Retina (tissue), 1 donor: Measurements from ENCODE around the gene PPP5C.
"Not testable (repeated sequence)": the region's sequence is repeated elsewhere in the genome, so short reads cannot be mapped to it uniquely, and the experiment has no call there.

Source experiments
- DNase-seq: peaks from one replicate; pipeline ENCODE4 v3.0.0-alpha.2; 2016

Gene PPP5C

GRCh38 chr19:46346821-46347571 lies at the start of gene PPP5C:
Gene PPP5C (plus strand): TSS chr19:46347087. CDS start chr19:46347097, 10 bp downstream.
- peak; percentile 98 for DNase-seq

GRCh38 chr19:46297700-46298478 lies 49.0 kb upstream of the PPP5C start:
- DNase-seq = no peak

- no peak for DNase-seq
Measured at GRCh38 chr19:46298479-46299003, 48.3 kb upstream of the PPP5C start.

- DNase-seq = peak; percentile 65
Measured at GRCh38 chr19:46299004-46299509, 47.8 kb upstream of the PPP5C start.

- no peak for DNase-seq
Measured at GRCh38 chr19:46299695-46300094, 47.2 kb upstream of the PPP5C start.

- DNase-seq = no peak
Measured at GRCh38 chr19:46303322-46303690, 43.6 kb upstream of the PPP5C start.

- peak; percentile 62 for DNase-seq
Measured at GRCh38 chr19:46303691-46304397, 43.0 kb upstream of the PPP5C start.

- no peak for DNase-seq
Measured at GRCh38 chr19:46306501-46306900, 40.4 kb upstream of the PPP5C start.

GRCh38 chr19:46308510-46308909 lies 38.4 kb upstream of the PPP5C start:
- DNase-seq = no peak

- DNase-seq = no peak
Measured at GRCh38 chr19:46309056-46309455, 37.8 kb upstream of the PPP5C start.

GRCh38 chr19:46311444-46311843 lies 35.4 kb upstream of the PPP5C start:
- DNase-seq = no peak

GRCh38 chr19:46313540-46314469 lies 33.1 kb upstream of the PPP5C start:
- not testable (repeated sequence) for DNase-seq

- no peak for DNase-seq
Measured at GRCh38 chr19:46317339-46317738, 29.5 kb upstream of the PPP5C start.

- DNase-seq = no peak
Measured at GRCh38 chr19:46319613-46320012, 27.3 kb upstream of the PPP5C start.

- no peak for DNase-seq
Measured at GRCh38 chr19:46320559-46320958, 26.3 kb upstream of the PPP5C start.

- DNase-seq = no peak
Measured at GRCh38 chr19:46321653-46322052, 25.2 kb upstream of the PPP5C start.

GRCh38 chr19:46323227-46323626 lies 23.7 kb upstream of the PPP5C start:
- DNase-seq = not testable (repeated sequence)

GRCh38 chr19:46324277-46324676 lies 22.6 kb upstream of the PPP5C start:
- no peak for DNase-seq

GRCh38 chr19:46326608-46327007 lies 20.3 kb upstream of the PPP5C start:
- no peak for DNase-seq

- no peak for DNase-seq
Measured at GRCh38 chr19:46328079-46328478, 18.8 kb upstream of the PPP5C start.

- DNase-seq = no peak
Measured at GRCh38 chr19:46330319-46330918, 16.5 kb upstream of the PPP5C start.

- no peak for DNase-seq
Measured at GRCh38 chr19:46337487-46337886, 9.4 kb upstream of the PPP5C start.
